DOHH2 (cell line): ENCODE measurements around the gene CA9.

ENCODE experiments used
- H3F3A ChIP-seq: fragments of 200-600 bp; sonication (generic), shearing (Covaris generic); 2 replicates; pipeline ENCODE4 v1.6.0; 2016; ENCODE audit warnings: antibody characterized with exemption, mild to moderate bottlenecking; ENCODE audit not compliant: control insufficient read depth, insufficient read depth
- H3K27ac ChIP-seq: fragments of 200-600 bp; sonication (generic); 2 replicates; pipeline ENCODE4 v1.5.1; 2014; ENCODE audit warnings: low read depth, mild to moderate bottlenecking, low read length, moderate library complexity
- H3K27me3 ChIP-seq: fragments of 200-600 bp; sonication (generic); 2 replicates; pipeline ENCODE4 v1.6.1; 2014; ENCODE audit warnings: mild to moderate bottlenecking, low read length, mixed read lengths; ENCODE audit not compliant: control insufficient read depth
- H3K36me3 ChIP-seq: fragments of 200-600 bp; sonication (generic); 2 replicates; pipeline ENCODE4 v1.6.1; 2014; ENCODE audit warnings: mild to moderate bottlenecking, low read length, moderate library complexity, mixed read lengths; ENCODE audit not compliant: control insufficient read depth
- H3K4me1 ChIP-seq: fragments of 200-600 bp; sonication (generic); 2 replicates; pipeline ENCODE4 v1.6.1; 2014; ENCODE audit warnings: mild to moderate bottlenecking, low read length, mixed read lengths; ENCODE audit not compliant: control insufficient read depth
- H3K4me2 ChIP-seq: fragments of 200-600 bp; sonication (generic); 2 replicates; pipeline ENCODE4 v1.6.0; 2014; ENCODE audit warnings: mild to moderate bottlenecking, low read length, moderate library complexity
- H3K4me3 ChIP-seq: fragments of 200-600 bp; sonication (generic); 2 replicates; pipeline ENCODE4 v1.5.1; 2014; ENCODE audit warnings: mild to moderate bottlenecking, low read length, mixed read lengths
- H3K79me2 ChIP-seq: fragments of 200-600 bp; sonication (generic); 2 replicates; pipeline ENCODE4 v1.6.1; 2014; ENCODE audit warnings: mild to moderate bottlenecking, low read length, mixed read lengths; ENCODE audit not compliant: control insufficient read depth
- H3K9me2 ChIP-seq: fragments of 200-600 bp; sonication (generic); replicated peaks from 2 replicates; pipeline ENCODE4 v1.6.1; 2014; ENCODE audit warnings: mild to moderate bottlenecking, low read length, mixed read lengths; ENCODE audit not compliant: control insufficient read depth
- H3K9me3 ChIP-seq: fragments of 200-600 bp; sonication (generic); 2 replicates; pipeline ENCODE4 v1.6.1; 2014; ENCODE audit warnings: antibody characterized with exemption, low read length, mixed read lengths; ENCODE audit not compliant: control insufficient read depth, insufficient read depth
- H4K20me1 ChIP-seq: fragments of 200-600 bp; sonication (generic); 2 replicates; pipeline ENCODE4 v1.6.0; 2014; ENCODE audit warnings: low read depth, mild to moderate bottlenecking, antibody characterized with exemption, low read length, moderate library complexity; ENCODE audit not compliant: control insufficient read depth, insufficient read depth
- EZH2phosphoT487 ChIP-seq: fragments of 200-600 bp; sonication (generic); IDR thresholded peaks from 2 replicates; pipeline ENCODE4 v1.6.1; 2017; ENCODE audit warnings: borderline replicate concordance, mild to moderate bottlenecking, antibody characterized with exemption, low read length, moderate library complexity, mixed read lengths
- TF ChIP-seq, protein P1 (sequence below): fragments of 200-600 bp; sonication (generic); IDR thresholded peaks from one replicate; pipeline ENCODE4 v1.5.1; 2014; ENCODE audit warnings: antibody characterized with exemption, mild to moderate bottlenecking, low read depth, low read length; ENCODE audit not compliant: poor library complexity, severe bottlenecking

The CA9 gene

DNA sequence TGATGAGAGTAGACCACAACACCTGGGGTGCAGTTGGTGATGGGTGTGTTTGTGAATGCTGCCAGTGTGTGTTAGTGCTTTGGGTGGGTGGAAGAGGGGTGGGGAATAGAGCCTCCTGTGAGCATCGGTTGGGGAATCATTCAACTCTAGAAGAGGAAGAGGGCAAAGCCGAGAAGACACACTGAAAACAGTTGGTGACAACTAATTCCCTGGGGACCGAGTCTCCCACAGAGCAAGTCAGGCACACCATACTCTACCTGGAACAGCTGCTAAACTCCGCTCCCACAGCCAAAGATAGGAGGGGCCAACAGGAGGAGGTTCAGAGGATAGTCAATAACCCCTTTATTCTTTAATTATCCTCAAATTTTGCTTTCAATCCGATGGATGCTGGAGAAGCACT is 7.2 kb upstream of the CA9 start:
- H3K27me3 ChIP-seq: no peaks in the 10 kb centered on the region
- H3K79me2 ChIP-seq: peaks cover 32% of the 10 kb centered on the region
- peaks cover 40% of the 10 kb centered on the region for H3K4me1 ChIP-seq
- no peak overlapping the region for H3K4me2 ChIP-seq
- H3K9me2 ChIP-seq: no peaks in the 10 kb centered on the region
- peaks cover 3% of the 10 kb centered on the region for H3F3A ChIP-seq
- no peak overlapping the region for H3K4me3 ChIP-seq
- peaks cover 34% of the 10 kb centered on the region for H3K36me3 ChIP-seq
- no peak for TF ChIP-seq EZH2phosphoT487
- TF ChIP-seq, protein P1, sequence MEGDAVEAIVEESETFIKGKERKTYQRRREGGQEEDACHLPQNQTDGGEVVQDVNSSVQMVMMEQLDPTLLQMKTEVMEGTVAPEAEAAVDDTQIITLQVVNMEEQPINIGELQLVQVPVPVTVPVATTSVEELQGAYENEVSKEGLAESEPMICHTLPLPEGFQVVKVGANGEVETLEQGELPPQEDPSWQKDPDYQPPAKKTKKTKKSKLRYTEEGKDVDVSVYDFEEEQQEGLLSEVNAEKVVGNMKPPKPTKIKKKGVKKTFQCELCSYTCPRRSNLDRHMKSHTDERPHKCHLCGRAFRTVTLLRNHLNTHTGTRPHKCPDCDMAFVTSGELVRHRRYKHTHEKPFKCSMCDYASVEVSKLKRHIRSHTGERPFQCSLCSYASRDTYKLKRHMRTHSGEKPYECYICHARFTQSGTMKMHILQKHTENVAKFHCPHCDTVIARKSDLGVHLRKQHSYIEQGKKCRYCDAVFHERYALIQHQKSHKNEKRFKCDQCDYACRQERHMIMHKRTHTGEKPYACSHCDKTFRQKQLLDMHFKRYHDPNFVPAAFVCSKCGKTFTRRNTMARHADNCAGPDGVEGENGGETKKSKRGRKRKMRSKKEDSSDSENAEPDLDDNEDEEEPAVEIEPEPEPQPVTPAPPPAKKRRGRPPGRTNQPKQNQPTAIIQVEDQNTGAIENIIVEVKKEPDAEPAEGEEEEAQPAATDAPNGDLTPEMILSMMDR: no peak
- H3K27ac ChIP-seq: no peak overlapping the region
- H3K9me3 ChIP-seq: no peaks in the 10 kb centered on the region
- H4K20me1 ChIP-seq: no peaks in the 10 kb centered on the region

DNA sequence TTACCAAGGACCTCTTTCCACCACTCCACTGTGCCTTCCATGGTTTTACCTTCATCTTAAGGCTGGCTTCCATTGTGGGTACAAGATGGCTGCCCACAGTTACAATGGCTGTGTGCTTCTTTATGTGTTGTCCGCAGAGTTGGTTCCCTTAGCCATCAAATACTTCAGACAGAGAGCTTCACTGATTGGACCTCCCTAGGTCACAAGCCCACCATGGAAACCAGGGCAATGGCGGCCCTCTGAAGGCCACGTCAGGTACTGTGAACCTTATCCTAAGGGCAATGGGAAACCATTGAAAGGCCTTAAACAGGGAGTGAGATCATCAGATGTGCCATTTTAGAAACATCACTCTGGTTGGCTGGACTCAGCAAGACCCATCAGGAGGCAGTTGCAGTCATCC is 5.8 kb upstream of the CA9 start:
- Histone ChIP-seq H3K27me3 (no peaks in the 10 kb centered on the region), H3K27ac (no peak overlapping the region), H3K4me1 (peaks cover 27% of the 10 kb centered on the region), H3K9me2 (no peaks in the 10 kb centered on the region), H3K4me3 (no peak overlapping the region), H3K4me2 (no peak overlapping the region), H3F3A (no peaks in the 10 kb centered on the region), H3K36me3 (peaks cover 20% of the 10 kb centered on the region), H3K9me3 (no peaks in the 10 kb centered on the region), H3K79me2 (peaks cover 21% of the 10 kb centered on the region), H4K20me1 (no peaks in the 10 kb centered on the region)
- TF ChIP-seq, protein P1: no peak
- TF ChIP-seq EZH2phosphoT487: no peak

DNA sequence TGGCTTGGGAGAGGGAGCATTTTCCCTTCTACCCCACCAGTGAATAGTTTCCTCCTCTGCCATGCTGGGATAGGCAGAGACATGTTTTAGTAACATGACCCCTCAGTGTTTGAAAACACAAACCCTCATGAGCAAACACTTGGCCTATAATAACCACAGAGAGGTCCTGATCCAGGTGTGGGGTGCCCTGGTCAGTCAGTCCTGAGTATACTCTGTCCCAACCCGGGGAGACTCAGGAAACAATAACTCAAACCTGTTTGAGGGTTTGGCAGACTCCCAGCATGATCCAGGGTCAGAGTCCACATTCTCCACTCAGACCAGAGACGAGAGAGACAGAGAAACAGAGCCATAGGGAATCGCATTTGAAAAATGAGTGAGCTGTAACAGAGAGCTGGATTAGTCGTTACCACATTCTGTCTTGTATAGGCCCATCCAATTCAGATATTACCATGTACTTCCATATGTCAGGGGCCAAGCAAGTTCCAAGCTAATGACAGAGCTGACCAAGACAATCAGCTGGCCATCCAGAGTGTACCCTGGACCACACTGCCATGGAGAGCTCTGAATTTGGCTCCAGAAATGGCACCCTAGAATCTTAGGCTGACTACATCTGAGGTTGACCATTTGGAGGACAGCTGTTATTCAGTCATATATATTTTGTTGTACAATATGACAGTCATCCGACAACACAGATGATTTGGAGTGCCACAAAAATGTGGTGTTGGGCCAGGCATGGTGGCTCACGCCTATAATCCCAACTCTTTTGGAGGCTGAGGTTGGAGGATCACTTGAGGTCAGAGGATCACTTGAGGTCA is 4.2 kb upstream of the CA9 start:
- Histone ChIP-seq H3K27ac (no peak overlapping the region), H3K4me2 (no peak overlapping the region)

More for the DNA sequence above, 4.2 kb upstream of the CA9 start:
- no peaks in the 10 kb centered on the region for H4K20me1 ChIP-seq
- H3K79me2 ChIP-seq: peaks cover 5% of the 10 kb centered on the region
- peaks cover 11% of the 10 kb centered on the region for H3K4me1 ChIP-seq
- no peaks in the 10 kb centered on the region for H3F3A ChIP-seq
- TF ChIP-seq, protein P1: no peak
- TF ChIP-seq EZH2phosphoT487: no peak
- peaks cover 4% of the 10 kb centered on the region for H3K36me3 ChIP-seq
- H3K4me3 ChIP-seq: no peak overlapping the region
- H3K27me3 ChIP-seq: peaks cover 6% of the 10 kb centered on the region; the same call in 1 of the 2 replicates
- no peaks in the 10 kb centered on the region for H3K9me2 ChIP-seq
- no peaks in the 10 kb centered on the region for H3K9me3 ChIP-seq
